ENCODE measurements around the gene HUS1. TPM values are rescaled to one million over a fixed set of nuclear protein-coding genes. Genes with fewer than 3 reads are reported as not detected.
A peak's percentile ranks its signal among the peaks of the same experiment; 100 is the strongest.
"Not testable (repeated sequence)": the region's sequence is repeated elsewhere in the genome, so short reads cannot be mapped to it uniquely, and the experiment has no call there.

Gene HUS1
- total RNA-seq, 4 donors from 2014 or later, result 26.2 to 29.4 (median 27.8) TPM

GRCh38 chr7:47991270-47991669 is 11.9 kb upstream of the HUS1 start:
- Histone ChIP-seq H3K27ac (peak overlapping the region in 3 of 4 donors; percentile 37 to 74 (median 72)), H3K4me1 (peaks cover 0 to 11% (median 0%) of the 10 kb centered on the region in 4 donors), H3K4me3 (peak overlapping the region in 1 of 4 donors; percentile 56), H3K36me3 (no peaks in the 10 kb centered on the region), H3K27me3 (no peaks in the 10 kb centered on the region), H3K9me3 (no peaks in the 10 kb centered on the region)
- DNase-seq (ENCODE audit: low spot score in 2 of 2), result no peak
- TF ChIP-seq CTCF (IDR thresholded peaks at IDR 0.05), result no peak
- no peak for TF ChIP-seq POLR2A (IDR thresholded peaks at IDR 0.05)
- no peak for TF ChIP-seq EP300 (IDR thresholded peaks at IDR 0.05)
- 53 to 86% methylated on average over 1 of the region's 1 CpG for WGBS, 2 donors

GRCh38 chr7:47990592-47990991 is 11.2 kb upstream of the HUS1 start:
- Histone ChIP-seq H3K27me3 (no peaks in the 10 kb centered on the region), H3K4me1 (peaks cover 0 to 11% (median 0%) of the 10 kb centered on the region in 4 donors), H3K4me3 (no peak overlapping the region), H3K9me3 (no peaks in the 10 kb centered on the region), H3K27ac (no peak overlapping the region), H3K36me3 (no peaks in the 10 kb centered on the region)
- no peak for TF ChIP-seq CTCF (IDR thresholded peaks at IDR 0.05)
- no peak for TF ChIP-seq EP300 (IDR thresholded peaks at IDR 0.05)
- TF ChIP-seq POLR2A (IDR thresholded peaks at IDR 0.05), result no peak
- DNase-seq (ENCODE audit: low spot score in 2 of 2), result no peak
- WGBS, 2 donors, result 93 to 98% methylated on average over 5 of the region's 5 CpGs

- 72 to 83% methylated on average over 10 of the region's 10 CpGs for WGBS, 2 donors
- not testable (repeated sequence) for H3K27ac ChIP-seq; H3K9me3 ChIP-seq; H3K27me3 ChIP-seq; DNase-seq (ENCODE audit: low spot score in 2 of 2); H3K36me3 ChIP-seq; H3K4me3 ChIP-seq
- H3K4me1 ChIP-seq, result peaks cover 0 to 11% (median 0%) of the 10 kb centered on the region in 4 donors
These were observed 10.4 kb upstream of the HUS1 start for GRCh38 chr7:47989607-47990400.

GRCh38 chr7:47988496-47989386 is 9.3 kb upstream of the HUS1 start:
- Histone ChIP-seq H3K36me3 (no peaks in the 10 kb centered on the region), H3K4me3 (no peak overlapping the region), H3K27ac (no peak overlapping the region), H3K27me3 (no peaks in the 10 kb centered on the region), H3K4me1 (peaks cover 0 to 11% (median 0%) of the 10 kb centered on the region in 4 donors), H3K9me3 (no peaks in the 10 kb centered on the region)
- WGBS, 2 donors, result 75 to 77% methylated on average over 8 of the region's 8 CpGs
- no peak for TF ChIP-seq EP300 (IDR thresholded peaks at IDR 0.05)
- peak in 1 of 5 experiments; percentile 9 for TF ChIP-seq CTCF (IDR thresholded peaks at IDR 0.05)
- DNase-seq (ENCODE audit: low spot score in 2 of 2), result no peak

- WGBS, 2 donors, result 23 to 47% methylated on average over 2 of the region's 2 CpGs
- H3K4me3 ChIP-seq, result no peak overlapping the region
- H3K4me1 ChIP-seq, result peaks cover 0 to 13% (median 8%) of the 10 kb centered on the region in 4 donors
- no peak for DNase-seq (ENCODE audit: low spot score in 2 of 2)
- TF ChIP-seq EP300 (IDR thresholded peaks at IDR 0.05), result no peak
- TF ChIP-seq POLR2A (IDR thresholded peaks at IDR 0.05), result no peak
- H3K27me3 ChIP-seq, result no peaks in the 10 kb centered on the region
- H3K9me3 ChIP-seq, result no peaks in the 10 kb centered on the region
- H3K36me3 ChIP-seq, result peaks cover 0 to 6% (median 4%) of the 10 kb centered on the region in 3 donors
- H3K27ac ChIP-seq, result no peak overlapping the region
These were observed 3.2 kb upstream of the HUS1 start for GRCh38 chr7:47982610-47983009.

- peaks cover 0 to 26% (median 14%) of the 10 kb centered on the region in 3 donors for H3K36me3 ChIP-seq
- H3K4me3 ChIP-seq; H3K27me3 ChIP-seq; DNase-seq (ENCODE audit: low spot score in 2 of 2); H3K9me3 ChIP-seq; H3K27ac ChIP-seq: not testable (repeated sequence)
- WGBS, 2 donors, result 87 to 95% methylated on average over 5 of the region's 5 CpGs
- H3K4me1 ChIP-seq, result peaks cover 0 to 20% (median 8%) of the 10 kb centered on the region in 4 donors
These were observed 1.2 kb upstream of the HUS1 start for GRCh38 chr7:47980648-47981047.

Data from tibial nerve (tissue), 4 donors.